Measurements from ENCODE around the gene RAB33B.

DNA sequence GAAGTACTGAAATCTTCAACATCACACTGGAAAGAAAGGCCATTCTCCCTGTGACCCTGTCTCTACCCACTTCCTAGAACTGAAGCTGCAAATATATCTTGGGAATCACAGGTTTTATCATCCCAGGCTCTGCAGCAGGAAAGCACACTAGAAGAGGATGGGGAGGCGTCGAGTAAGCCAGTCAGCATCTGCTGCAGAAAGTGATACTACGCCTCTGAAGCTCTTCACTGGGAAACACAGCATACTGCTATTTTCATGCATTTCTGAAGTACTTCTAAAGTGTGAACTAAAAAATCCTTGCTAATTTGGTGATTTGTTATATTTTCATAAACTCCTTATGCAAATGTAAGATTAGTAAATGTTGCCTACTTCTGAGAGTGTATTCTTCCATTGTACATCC is 29.1 kb downstream of the RAB33B start:
- TF ChIP-seq, protein P1, sequence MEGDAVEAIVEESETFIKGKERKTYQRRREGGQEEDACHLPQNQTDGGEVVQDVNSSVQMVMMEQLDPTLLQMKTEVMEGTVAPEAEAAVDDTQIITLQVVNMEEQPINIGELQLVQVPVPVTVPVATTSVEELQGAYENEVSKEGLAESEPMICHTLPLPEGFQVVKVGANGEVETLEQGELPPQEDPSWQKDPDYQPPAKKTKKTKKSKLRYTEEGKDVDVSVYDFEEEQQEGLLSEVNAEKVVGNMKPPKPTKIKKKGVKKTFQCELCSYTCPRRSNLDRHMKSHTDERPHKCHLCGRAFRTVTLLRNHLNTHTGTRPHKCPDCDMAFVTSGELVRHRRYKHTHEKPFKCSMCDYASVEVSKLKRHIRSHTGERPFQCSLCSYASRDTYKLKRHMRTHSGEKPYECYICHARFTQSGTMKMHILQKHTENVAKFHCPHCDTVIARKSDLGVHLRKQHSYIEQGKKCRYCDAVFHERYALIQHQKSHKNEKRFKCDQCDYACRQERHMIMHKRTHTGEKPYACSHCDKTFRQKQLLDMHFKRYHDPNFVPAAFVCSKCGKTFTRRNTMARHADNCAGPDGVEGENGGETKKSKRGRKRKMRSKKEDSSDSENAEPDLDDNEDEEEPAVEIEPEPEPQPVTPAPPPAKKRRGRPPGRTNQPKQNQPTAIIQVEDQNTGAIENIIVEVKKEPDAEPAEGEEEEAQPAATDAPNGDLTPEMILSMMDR (IDR thresholded peaks at IDR 0.05; ENCODE audit: low read length) = no peak
- no peak for TF ChIP-seq EZH2 (optimal IDR thresholded peaks at IDR 0.05; ENCODE audit: low read depth, low read length)
- TF ChIP-seq EZH2phosphoT487 (IDR thresholded peaks at IDR 0.05; ENCODE audit: low read length) = no peak

All from MM.1S (cell line).